GM18499 (cell line): Measurements from ENCODE around the gene ASCC3.
"Not testable (repeated sequence)": the region's sequence is repeated elsewhere in the genome, so short reads cannot be mapped to it uniquely, and the experiment has no call there.

Experiments
- ATAC-seq: cut with Tn5 transposase; IDR thresholded peaks from one replicate; pipeline ENCODE4 v1.9.1; 2021; ENCODE audit warnings: moderate number of reproducible peaks; ENCODE audit not compliant: insufficient read depth, unreplicated experiment

ASCC3 gene

DNA sequence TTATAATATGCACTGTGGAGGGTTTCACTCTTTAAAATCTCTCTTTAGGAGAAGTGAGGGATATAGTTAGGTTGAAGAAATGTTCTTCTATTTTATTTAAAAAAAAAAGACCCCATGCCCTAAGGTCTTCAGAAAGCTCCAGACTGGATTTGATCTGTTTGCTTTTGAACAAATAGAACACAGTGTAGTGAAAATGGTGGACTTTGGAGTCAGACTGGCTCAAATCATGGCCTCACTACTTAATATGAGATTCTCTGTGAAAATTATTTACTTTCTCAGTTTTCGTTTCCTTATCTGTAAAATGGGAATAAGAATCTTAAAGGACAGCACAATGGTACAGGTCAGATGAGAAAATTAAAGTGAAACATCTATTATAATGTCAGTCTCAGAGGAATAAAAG lies 203.9 kb downstream of the ASCC3 start:
- ATAC-seq = no peak

- no peak for ATAC-seq
These were observed 207.5 kb downstream of the ASCC3 start for GRCh38 chr6:100673641-100674040.

DNA sequence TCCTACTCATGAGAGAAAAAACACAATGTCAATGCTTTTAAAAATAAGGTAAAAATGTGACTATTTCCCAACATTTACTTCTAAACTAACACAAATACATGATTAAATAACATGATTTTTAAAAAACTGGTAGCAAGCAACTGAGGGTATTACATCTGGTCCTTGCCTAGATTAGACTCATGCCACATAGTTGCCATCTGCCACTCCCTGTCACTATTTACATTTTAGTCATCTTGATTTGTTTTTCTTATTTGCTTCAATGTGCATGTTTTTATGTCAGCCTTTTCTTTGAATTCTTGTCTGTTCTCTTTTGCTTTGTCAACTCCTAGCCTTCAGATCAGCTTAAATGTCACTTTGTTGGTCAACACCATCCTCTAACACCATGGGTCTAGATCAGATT lies 209.4 kb downstream of the ASCC3 start:
- ATAC-seq = no peak

GRCh38 chr6:100670056-100670455 lies 211.1 kb downstream of the ASCC3 start:
- no peak for ATAC-seq

DNA sequence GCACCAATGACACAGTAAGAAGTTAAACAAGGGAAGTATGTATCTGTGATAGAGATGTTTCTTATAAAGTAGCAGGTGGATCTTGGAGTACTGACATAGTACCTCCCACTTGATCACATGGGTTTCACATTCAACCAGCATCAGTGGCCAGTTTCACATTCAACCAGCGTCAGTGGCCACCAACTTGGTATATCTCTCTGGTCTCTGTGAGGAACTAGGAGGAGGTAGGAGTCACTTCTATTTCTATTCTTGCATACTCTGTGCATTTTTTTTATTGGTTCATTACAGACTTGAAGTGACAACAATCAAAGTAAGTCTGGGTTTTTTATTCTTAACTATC lies 216.1 kb downstream of the ASCC3 start:
- peak; percentile 92 for ATAC-seq

DNA sequence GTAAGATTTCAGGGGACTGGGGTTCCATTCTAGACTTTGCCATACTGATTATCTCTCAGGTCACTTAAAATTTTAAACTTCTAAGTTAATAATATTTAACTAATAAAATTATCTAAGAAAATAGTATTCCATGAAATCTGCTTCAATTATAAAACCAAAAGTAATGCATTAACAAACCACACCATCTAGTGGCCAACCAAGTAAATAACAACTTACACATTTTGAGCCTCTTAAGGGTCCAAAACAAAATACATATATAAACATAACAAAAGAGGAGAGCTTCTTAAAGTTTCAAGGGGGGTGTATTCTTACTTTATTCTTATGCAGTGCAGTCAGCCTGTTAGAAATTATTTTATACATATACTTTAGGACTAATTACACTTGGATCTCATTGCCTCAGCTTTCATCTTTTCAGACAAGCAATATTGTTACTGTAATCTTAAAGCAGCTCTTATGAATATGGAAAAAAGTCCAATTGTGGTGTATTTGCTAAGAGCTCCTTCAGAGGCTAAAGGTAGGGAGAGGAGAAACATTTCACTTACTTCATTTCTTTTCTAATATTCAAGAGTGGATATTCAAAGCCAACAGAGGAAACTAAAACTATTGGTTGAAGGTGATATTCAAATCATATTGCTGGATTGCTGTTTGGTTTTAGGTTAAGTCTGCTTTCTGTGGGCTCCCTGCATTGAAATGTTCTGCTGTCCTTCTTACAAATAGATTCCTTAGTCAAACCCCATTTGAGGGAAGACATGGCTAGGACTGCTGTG lies 216.7 kb downstream of the ASCC3 start:
- peak; percentile 27 for ATAC-seq

DNA sequence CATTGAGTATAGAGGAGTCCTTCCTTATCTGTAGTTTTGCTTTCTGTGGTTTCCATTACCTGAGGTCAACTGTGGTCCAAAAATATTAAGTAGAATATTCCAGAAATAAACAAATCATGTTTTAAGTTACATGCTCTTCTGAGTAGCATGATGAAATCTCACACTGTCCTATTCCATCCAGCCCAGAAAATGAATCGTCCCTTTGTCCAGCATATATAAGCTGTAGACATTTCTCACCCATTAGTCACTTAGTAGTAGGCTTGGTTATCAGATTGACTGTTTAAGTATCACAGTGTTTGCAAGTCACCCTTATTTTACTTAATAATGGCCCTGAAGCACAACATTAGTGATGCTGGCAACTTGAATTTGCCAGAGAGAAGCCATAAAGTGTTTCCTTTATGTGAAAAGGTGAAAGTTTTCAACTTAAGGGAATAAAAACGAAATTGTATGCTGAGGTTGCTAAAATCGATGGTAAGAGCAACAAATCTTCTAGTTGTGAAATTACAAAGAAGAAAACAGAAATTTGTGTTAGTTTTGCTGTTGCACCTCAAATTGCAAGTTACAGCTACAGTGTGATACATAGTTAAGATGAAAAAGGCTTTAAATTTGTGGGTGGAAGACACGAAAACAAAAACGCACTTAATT lies 217.8 kb downstream of the ASCC3 start:
- ATAC-seq = no peak

GRCh38 chr6:100662264-100662663 lies 218.9 kb downstream of the ASCC3 start:
- ATAC-seq = no peak

- ATAC-seq = no peak
These were observed 222.6 kb downstream of the ASCC3 start for GRCh38 chr6:100658486-100658885.

GRCh38 chr6:100657678-100658330 lies 223.3 kb downstream of the ASCC3 start:
- ATAC-seq = no peak

GRCh38 chr6:100641147-100641546 lies 240.0 kb downstream of the ASCC3 start:
- not testable (repeated sequence) for ATAC-seq

DNA sequence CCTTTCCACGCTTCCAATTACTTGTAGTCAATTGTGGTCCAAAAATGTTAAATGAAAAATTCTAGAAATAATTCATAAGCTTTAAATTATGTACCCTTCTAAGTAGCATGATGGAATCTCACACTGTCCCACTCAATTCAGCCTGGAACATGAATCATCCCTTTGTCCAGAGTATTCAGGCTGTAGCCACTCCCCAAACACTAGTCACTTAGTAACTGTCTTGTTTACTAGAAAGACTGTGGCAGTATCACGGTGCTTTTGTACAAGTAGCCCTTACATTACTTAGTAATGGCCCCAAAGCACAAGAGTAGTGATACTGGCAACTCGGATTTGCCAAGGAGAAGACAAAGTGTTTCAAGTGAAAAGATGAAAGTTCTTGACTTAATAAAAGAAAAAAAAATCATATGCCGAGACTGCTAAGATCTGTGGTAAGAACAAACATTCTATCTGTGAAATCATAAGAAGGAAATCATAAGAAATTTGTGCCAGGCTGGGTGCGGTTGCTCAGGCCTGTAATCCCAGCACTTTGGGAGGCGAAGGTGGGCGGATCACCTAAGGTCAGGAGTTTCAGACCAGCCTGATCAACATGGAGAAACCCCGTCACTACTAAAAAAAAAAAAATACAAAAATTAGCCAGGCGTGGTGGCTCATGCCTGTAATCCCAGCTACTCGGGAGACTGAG lies 247.9 kb downstream of the ASCC3 start:
- no peak for ATAC-seq

DNA sequence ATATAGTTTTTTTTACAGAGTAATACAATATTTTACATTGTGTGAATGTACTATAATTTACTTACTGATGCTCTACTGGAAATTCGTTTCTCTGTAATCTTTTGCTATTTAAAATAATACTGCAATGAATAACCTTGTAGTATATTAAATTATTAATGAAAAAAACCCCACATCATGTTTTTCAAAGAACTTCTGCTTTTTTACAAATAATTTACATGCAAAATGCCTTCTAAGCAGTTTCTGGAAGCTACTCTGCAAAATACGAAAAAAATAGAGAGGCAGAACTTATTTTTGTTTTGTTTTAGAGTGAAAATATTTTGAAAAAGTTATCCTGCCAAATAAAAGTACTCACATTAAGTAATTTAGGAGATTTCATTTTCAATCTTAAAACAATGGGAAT lies 250.6 kb downstream of the ASCC3 start:
- no peak for ATAC-seq

GRCh38 chr6:100627911-100628758 lies 253.0 kb downstream of the ASCC3 start:
- no peak for ATAC-seq

GRCh38 chr6:100626721-100627120 lies 254.4 kb downstream of the ASCC3 start:
- no peak for ATAC-seq

DNA sequence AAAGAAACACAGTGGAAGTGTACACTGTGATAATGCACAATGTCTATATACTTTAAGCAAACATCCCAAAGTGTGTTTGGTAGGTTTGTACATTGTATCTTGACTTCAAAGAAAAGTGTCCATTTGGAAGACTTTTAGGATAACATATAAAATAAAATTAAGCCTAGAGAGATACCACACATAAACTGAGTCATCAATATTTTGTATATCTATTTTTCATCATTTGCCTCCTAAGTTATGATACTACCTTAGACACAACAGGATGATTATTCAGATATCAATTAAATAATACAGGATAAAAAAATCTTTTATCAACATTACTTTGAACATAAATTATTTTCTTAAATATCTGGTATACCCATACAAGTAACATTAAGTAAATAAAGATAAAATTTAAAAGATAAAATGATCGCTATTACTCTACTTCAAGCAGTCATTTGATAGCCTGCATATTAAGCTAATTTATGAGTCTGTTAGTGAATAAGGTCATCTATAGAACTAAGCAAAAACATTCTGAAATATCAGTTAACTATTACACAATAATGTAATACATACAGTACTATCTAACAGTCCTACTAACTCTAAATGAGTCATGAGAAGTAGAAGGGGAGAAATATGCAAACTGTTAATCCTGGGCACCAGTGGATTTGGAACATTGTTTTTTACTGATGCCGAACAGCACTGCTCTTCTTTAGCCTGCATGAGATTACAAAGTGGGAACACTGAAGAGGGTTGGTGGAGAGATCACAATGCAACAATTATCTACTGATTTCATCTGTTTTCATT lies 258.0 kb downstream of the ASCC3 start:
- no peak for ATAC-seq

DNA sequence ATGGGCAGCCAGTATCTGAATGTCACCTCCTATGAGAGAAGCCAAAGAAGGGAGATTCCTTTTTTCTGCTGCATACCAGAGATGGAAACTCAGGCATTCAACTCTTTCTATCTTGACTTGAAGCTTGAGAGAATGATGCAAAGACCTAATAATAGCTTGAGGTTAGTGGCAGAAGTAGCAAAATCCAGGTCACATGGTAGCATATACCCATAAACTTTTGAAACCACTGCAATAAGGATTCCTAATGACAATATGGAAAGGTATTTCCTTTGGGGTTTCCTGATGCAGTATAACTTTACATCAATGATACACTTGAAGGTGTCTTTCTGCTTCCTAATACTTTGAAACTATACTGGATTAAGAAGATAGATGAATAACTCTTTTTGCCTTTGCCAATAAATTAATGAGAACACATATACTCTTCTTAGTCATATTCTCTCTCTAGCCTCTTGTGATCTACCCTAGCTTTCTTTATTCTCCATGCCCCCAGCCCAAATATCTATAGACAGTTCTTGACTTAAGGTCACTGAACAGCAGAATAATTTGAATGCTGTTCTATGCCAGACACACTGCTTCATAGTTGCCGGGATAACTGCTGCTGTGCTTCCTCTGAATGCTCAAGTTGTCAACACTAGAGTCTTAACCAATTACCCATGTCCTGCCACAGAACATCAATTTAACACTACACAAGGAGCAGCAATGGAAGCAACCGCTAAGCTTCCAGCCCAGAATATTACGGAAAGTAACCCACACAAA lies 260.9 kb downstream of the ASCC3 start:
- no peak for ATAC-seq

GRCh38 chr6:100618351-100618671 lies 262.8 kb downstream of the ASCC3 start:
- ATAC-seq = no peak
